Tibial artery (tissue), 4 donors: ENCODE data around the gene FDCSP.

Experiments
- DNase-seq, 2 donors: peaks; one replicate each; pipeline ENCODE4 v3.0.0-alpha.2; 2019
- H3K27ac ChIP-seq, 2 donors: fragments of 200-600 bp; sonication (generic) in 1 of 2; 1 replicate in 1 of 2; 2 replicates in 1 of 2; pipeline ENCODE4 v1.5.1; 2018 to 2019; ENCODE audit warnings: mild to moderate bottlenecking in 1 of 2
- H3K27me3 ChIP-seq, 2 donors: fragments of 200-600 bp; sonication (generic) in 1 of 2; one replicate each; pipeline versions ENCODE4 v1.5.1 to v1.6.0; 2016 to 2019
- H3K36me3 ChIP-seq, 3 donors: fragments of 200-600 bp; sonication (generic) in 2 of 3; one replicate each; pipeline ENCODE4 v1.5.1; 2016 to 2019; ENCODE audit warnings: mild to moderate bottlenecking in 2 of 3
- H3K4me1 ChIP-seq, 4 donors: fragments of 200-600 bp; sonication (generic) in 2 of 4; 1 replicate in 3 of 4; 2 replicates in 1 of 4; pipeline ENCODE4 v1.5.1; 2016 to 2019
- H3K4me3 ChIP-seq, 2 donors: fragments of 200-600 bp; sonication (generic) in 1 of 2; 1 replicate in 1 of 2; 2 replicates in 1 of 2; pipeline ENCODE4 v1.5.1; 2018 to 2019; ENCODE audit warnings: mild to moderate bottlenecking in 2 of 2
- H3K9me3 ChIP-seq, 3 donors: fragments of 200-600 bp; sonication (generic) in 1 of 3; one replicate each; pipeline ENCODE4 v1.5.1; 2016 to 2019
- CTCF ChIP-seq, 2 experiments: fragments of 200-600 bp in 1 of 2; fragments of 450-650 bp in 1 of 2; IDR thresholded peaks; one replicate each; pipeline ENCODE4 v1.5.1; 2017 to 2019; ENCODE audit warnings: antibody characterized with exemption in 2 of 2, mild to moderate bottlenecking in 1 of 2, moderate library complexity in 1 of 2
- intact Hi-C: fragments of 100-400 bp; cut with DNase I; formaldehyde crosslinking; loops from one replicate; pipeline ENCODE4 v1.15.0; 2023; ENCODE audit warnings: low total_unique reads

The FDCSP gene

GRCh38 chr4:70225824-70226223 lies at the start of gene FDCSP:
FDCSP (plus strand) TSS chr4:70226124; CDS start chr4:70231195, 5,071 bp downstream.
- TF ChIP-seq CTCF (IDR thresholded peaks at IDR 0.05) = no peak

GRCh38 chr4:70177090-70177489 lies 48.8 kb upstream of the FDCSP start:
- H3K27ac ChIP-seq = no peak overlapping the region
- no peaks in the 10 kb centered on the region for H3K27me3 ChIP-seq
- H3K36me3 ChIP-seq = no peaks in the 10 kb centered on the region
- no peaks in the 10 kb centered on the region for H3K9me3 ChIP-seq
- no peak for DNase-seq
- no peak for TF ChIP-seq CTCF (IDR thresholded peaks at IDR 0.05)
- intact Hi-C loops = no loop called here
- no peak overlapping the region for H3K4me3 ChIP-seq
- no peaks in the 10 kb centered on the region for H3K4me1 ChIP-seq

More at GRCh38 chr4:70225824-70226223, at the start of gene FDCSP:
- DNase-seq = no peak
- no peaks in the 10 kb centered on the region for H3K9me3 ChIP-seq
- H3K27ac ChIP-seq = no peak within 1 kb of the TSS
- H3K4me3 ChIP-seq = no peak within 1 kb of the TSS
- intact Hi-C loops = loop anchor here (5.0 kb wide), 1 partner anchor 169 kb away; no protein-coding TSS in a partner anchor
- H3K36me3 ChIP-seq = no peaks in the 10 kb centered on the region
- no peaks in the 10 kb centered on the region for H3K4me1 ChIP-seq
- no peaks in the 10 kb centered on the region for H3K27me3 ChIP-seq

GRCh38 chr4:70178075-70178660 lies 47.8 kb upstream of the FDCSP start:
- no peak overlapping the region for H3K4me3 ChIP-seq
- no peaks in the 10 kb centered on the region for H3K9me3 ChIP-seq
- DNase-seq = no peak
- intact Hi-C loops = no loop called here
- no peak overlapping the region for H3K27ac ChIP-seq
- no peak for TF ChIP-seq CTCF (IDR thresholded peaks at IDR 0.05)
- H3K4me1 ChIP-seq = no peaks in the 10 kb centered on the region
- no peaks in the 10 kb centered on the region for H3K27me3 ChIP-seq
- H3K36me3 ChIP-seq = no peaks in the 10 kb centered on the region

- Histone ChIP-seq H3K4me3 (no peak overlapping the region), H3K36me3 (no peaks in the 10 kb centered on the region), H3K4me1 (no peaks in the 10 kb centered on the region), H3K9me3 (no peaks in the 10 kb centered on the region), H3K27ac (no peak overlapping the region), H3K27me3 (no peaks in the 10 kb centered on the region)
- intact Hi-C loops = no loop called here
- DNase-seq = no peak
- TF ChIP-seq CTCF (IDR thresholded peaks at IDR 0.05) = no peak
Measured at GRCh38 chr4:70179811-70180210, 46.1 kb upstream of the FDCSP start.

GRCh38 chr4:70181864-70182263 lies 44.1 kb upstream of the FDCSP start:
- Histone ChIP-seq H3K27ac (no peak overlapping the region), H3K36me3 (no peaks in the 10 kb centered on the region), H3K4me3 (no peak overlapping the region), H3K4me1 (no peaks in the 10 kb centered on the region), H3K27me3 (no peaks in the 10 kb centered on the region), H3K9me3 (no peaks in the 10 kb centered on the region)
- DNase-seq = no peak
- no peak for TF ChIP-seq CTCF (IDR thresholded peaks at IDR 0.05)
- intact Hi-C loops = no loop called here
